ENCODE measurements around the gene BCAS4. TPM values are rescaled to one million over a fixed set of nuclear protein-coding genes. Genes with fewer than 3 reads are reported as not detected.
A peak's percentile ranks its signal among the peaks of the same experiment; 100 is the strongest.

The BCAS4 gene
- total RNA-seq, 4 donors from 2014 or later: 0.66 to 91.6 (median 1.9) TPM

DNA sequence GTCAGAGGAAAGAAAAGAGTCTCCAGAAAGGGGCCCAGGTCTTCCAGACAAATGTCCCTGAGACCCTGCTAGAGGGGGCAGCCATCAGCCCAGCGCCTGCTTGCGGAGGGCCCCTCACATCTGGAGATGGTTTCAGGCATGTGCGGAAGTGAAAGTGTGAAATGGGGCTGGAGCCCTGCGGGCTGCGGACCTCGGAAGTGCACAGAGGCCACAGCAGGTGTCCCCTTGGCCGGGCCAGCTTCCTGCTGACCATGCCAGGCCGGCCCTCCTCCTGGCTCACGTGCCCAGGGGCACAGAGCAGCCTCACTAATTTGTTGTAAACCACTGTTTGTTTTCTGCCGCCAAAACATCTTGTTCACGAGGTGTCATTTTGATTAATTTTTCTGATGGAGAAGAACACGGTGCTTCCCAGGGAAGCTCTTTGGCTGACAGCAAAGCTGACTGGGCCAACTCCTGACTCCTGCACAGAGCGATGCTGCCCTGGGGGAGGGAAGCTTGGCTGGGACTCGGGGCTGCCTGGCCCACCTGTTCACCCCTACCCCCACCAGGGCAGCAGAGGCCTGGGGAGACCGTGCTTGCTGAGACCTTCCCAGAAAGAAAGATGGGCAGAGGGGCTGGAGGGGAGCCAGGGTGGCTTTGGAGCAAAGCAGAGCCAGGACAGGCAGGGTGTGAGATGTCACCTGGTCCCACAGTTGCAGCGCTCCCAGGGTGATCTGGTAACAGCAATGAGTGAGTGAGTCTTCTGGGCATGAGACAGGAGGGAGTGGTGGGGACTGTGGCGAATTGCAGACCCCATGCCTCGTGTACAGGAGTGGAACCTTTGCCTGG, 54.2 kb downstream of the BCAS4 start:
- no peaks in the 10 kb centered on the region for H3K36me3 ChIP-seq
- peaks cover 0 to 12% (median 6%) of the 10 kb centered on the region in 4 donors for H3K4me1 ChIP-seq
- H3K27me3 ChIP-seq: no peaks in the 10 kb centered on the region
- no peak overlapping the region for H3K4me3 ChIP-seq
- H3K9me3 ChIP-seq: no peaks in the 10 kb centered on the region
- DNase-seq: peak in 2 of 3 donors; percentile 30 to 60
- TF ChIP-seq POLR2A (IDR thresholded peaks at IDR 0.05): no peak
- TF ChIP-seq, protein P1, sequence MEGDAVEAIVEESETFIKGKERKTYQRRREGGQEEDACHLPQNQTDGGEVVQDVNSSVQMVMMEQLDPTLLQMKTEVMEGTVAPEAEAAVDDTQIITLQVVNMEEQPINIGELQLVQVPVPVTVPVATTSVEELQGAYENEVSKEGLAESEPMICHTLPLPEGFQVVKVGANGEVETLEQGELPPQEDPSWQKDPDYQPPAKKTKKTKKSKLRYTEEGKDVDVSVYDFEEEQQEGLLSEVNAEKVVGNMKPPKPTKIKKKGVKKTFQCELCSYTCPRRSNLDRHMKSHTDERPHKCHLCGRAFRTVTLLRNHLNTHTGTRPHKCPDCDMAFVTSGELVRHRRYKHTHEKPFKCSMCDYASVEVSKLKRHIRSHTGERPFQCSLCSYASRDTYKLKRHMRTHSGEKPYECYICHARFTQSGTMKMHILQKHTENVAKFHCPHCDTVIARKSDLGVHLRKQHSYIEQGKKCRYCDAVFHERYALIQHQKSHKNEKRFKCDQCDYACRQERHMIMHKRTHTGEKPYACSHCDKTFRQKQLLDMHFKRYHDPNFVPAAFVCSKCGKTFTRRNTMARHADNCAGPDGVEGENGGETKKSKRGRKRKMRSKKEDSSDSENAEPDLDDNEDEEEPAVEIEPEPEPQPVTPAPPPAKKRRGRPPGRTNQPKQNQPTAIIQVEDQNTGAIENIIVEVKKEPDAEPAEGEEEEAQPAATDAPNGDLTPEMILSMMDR (IDR thresholded peaks at IDR 0.05): no peak
- H3K27ac ChIP-seq: peak overlapping the region in 1 of 4 donors; percentile 62

DNA sequence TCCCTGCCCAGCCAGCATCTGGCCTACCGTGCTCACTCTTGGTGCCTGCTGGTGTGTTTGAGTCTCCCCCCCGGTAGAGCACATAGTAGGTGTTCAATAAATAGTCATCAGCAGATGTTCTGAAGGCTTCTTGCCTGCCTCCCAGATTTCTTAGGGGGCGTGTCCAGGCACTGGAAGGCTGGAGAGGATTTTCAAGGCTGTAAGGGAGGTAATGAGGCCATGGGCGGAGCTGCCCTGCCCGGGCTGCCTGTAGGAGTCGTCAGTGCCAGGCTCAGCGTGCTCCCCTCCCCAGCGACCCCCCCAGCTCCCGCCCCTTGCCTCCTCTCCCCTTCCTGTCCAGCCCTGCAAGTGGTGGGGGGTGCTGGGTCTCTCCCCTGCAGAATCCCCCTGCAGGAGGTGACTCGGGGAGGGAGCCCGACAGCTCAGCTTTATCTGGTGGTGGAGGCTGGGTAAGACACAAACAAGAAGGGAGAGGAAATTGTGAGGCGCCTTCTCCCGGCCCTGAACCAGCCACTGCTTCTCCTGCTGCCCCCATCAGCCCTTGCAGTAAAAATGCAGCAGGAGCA, 55.9 kb downstream of the BCAS4 start:
- Histone ChIP-seq H3K9me3 (no peaks in the 10 kb centered on the region), H3K4me1 (peaks cover 0 to 14% (median 4%) of the 10 kb centered on the region in 4 donors), H3K4me3 (no peak overlapping the region), H3K27me3 (no peaks in the 10 kb centered on the region), H3K27ac (no peak overlapping the region), H3K36me3 (no peaks in the 10 kb centered on the region)
- TF ChIP-seq, protein P1 (IDR thresholded peaks at IDR 0.05): no peak
- TF ChIP-seq POLR2A (IDR thresholded peaks at IDR 0.05): no peak
- no peak for DNase-seq

DNA sequence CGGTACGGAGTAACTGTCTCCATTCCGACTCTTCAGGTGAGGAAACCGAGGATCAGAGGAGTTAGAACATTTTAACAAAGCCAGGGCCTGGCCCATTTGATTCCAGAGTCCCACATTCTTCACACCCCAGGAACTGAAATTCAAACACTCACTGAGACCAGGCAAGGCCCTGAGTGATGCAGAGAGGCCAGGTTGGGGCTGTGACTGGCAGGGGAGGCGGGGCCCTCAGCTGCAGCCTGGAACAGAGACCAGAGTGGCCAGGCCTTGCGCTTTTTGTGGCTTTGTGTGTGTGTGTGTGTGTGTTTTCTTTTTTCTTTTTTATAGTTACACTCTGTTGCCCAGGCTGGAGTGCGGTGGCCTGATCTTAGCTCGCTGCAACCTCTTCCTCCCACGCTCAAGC, 57.2 kb downstream of the BCAS4 start:
- Histone ChIP-seq H3K4me1 (peaks cover 0 to 17% (median 4%) of the 10 kb centered on the region in 4 donors), H3K36me3 (no peaks in the 10 kb centered on the region), H3K27me3 (no peaks in the 10 kb centered on the region), H3K27ac (no peak overlapping the region), H3K4me3 (no peak overlapping the region), H3K9me3 (no peaks in the 10 kb centered on the region)
- no peak for TF ChIP-seq POLR2A (IDR thresholded peaks at IDR 0.05)
- TF ChIP-seq, protein P1 (IDR thresholded peaks at IDR 0.05): no peak
- no peak for DNase-seq

DNA sequence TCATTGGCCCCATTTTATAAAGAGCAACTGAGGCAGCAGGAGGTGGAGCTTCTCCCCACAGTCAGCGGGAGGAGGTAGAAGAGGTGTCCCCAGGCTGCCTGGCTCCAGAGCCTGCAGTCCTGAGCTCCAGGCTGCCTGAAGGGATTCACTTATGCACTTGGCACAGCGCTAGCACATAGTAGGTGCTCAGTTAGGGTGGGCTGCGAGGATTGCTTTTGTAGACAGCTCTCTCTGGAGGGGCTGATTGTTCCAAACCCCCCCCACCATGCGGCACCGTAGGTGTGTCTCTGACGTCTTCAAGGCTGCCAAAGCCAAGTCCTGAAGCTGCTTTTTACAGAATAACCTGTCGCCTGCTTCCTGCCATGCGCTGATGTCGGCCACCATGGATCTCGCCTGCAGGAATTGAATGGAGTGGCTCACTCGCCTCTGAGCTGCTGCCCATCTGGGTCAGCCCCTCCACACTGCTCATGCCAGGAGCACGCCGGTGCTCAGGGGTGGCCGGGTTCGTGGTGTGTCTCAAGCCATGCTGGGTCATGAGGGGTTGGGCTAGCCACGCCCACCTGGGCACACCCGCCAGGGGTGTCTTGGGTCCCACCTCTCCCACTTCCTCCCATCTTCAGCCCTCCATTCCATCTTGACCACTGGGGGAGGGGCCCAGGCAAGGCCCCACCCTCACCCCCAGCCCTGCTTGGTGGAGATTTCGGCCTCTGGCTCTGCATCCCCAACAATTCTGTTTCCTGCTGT, 59.8 kb downstream of the BCAS4 start:
- H3K36me3 ChIP-seq: no peaks in the 10 kb centered on the region
- peaks cover 0 to 10% (median 0%) of the 10 kb centered on the region in 4 donors for H3K4me1 ChIP-seq
- H3K9me3 ChIP-seq: no peaks in the 10 kb centered on the region
- H3K27ac ChIP-seq: no peak overlapping the region
- H3K4me3 ChIP-seq: no peak overlapping the region
- H3K27me3 ChIP-seq: no peaks in the 10 kb centered on the region
- TF ChIP-seq, protein P1 (IDR thresholded peaks at IDR 0.05): no peak
- no peak for TF ChIP-seq POLR2A (IDR thresholded peaks at IDR 0.05)
- no peak for DNase-seq

DNA sequence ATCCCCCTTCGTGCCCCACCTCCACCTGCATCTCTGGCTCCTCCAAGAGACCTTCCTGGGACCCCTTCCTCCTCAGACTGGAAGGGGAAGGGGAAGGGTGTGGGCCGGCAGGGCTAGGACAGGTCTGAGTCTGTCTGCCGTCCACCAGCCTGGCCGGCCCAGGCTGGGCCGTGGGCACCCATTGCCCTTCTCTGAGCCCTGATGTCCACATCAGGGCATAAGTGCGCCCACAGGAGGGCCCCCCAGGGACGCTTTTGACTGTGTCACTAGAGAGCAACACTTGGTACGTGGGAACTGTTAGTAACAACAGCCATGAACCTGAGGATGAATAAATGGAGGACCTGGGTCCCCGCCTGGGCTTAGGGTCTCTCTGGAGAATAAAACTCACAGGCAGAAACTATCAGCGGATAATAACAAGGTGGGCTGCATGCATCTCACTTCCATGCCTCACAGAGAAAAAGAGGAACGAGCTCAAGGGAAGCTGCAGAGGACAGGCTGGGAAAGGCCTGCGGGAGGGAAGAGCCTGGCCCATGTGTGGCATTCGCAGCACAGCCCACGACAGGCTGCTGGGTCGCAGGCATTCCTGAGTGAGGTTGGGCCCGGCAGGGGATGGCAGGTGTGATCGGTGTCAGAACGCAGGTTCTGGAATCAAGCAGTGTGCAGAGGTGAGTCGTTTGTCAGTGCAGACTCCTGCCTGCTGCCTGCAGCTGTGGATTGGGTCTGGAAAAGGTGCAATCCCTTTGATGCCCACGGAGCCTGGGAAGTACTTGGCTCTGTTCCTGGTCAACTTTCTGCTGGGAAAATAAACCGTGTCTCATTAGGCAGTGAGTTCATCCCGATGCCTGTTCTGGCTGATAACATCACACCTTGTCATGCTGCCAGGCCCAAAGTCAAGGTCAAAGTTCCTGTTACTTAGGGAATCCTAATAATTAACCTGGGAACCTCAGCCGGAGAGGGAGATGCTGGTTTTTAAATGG, 60.9 kb downstream of the BCAS4 start:
- Histone ChIP-seq H3K36me3 (no peaks in the 10 kb centered on the region), H3K4me3 (no peak overlapping the region), H3K9me3 (no peaks in the 10 kb centered on the region), H3K27ac (peak overlapping the region in 1 of 4 donors; percentile 52), H3K4me1 (peaks cover 0 to 10% (median 0%) of the 10 kb centered on the region in 4 donors), H3K27me3 (no peaks in the 10 kb centered on the region)
- DNase-seq: peak in 2 of 3 donors; percentile 64 to 75
- TF ChIP-seq, protein P1 (IDR thresholded peaks at IDR 0.05): peak in 1 of 6 experiments; percentile 2
- no peak for TF ChIP-seq POLR2A (IDR thresholded peaks at IDR 0.05)
